GM18868 (cell line): ENCODE results near the gene ZNF423.
"Not testable (repeated sequence)": the region's sequence is repeated elsewhere in the genome, so short reads cannot be mapped to it uniquely, and the experiment has no call there.

Experiments
- ATAC-seq: cut with Tn5 transposase; IDR thresholded peaks from one replicate; pipeline ENCODE4 v1.9.1; 2021; ENCODE audit warnings: mild to moderate bottlenecking, moderate library complexity; ENCODE audit not compliant: unreplicated experiment

Gene ZNF423

DNA sequence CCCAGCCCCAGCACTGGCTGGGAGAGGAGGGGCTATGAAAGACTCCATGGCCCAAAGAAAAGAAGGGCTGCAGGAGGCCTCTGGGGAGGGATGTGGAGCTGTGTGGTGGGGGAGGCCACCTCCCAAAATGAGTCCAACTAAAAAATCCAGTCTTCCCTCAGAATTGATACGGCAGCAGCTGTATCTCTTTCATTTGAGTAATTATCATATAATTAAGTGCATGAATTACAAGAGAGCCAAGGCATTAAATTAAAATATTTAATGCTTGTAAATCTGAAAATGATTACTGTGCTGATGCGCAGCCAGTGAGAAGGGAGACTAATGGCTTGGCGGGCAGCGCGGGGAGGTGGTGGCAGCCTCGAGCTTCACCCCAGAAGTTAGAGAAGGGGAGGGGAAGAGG lies 289.5 kb downstream of the ZNF423 start:
- ATAC-seq, result no peak

DNA sequence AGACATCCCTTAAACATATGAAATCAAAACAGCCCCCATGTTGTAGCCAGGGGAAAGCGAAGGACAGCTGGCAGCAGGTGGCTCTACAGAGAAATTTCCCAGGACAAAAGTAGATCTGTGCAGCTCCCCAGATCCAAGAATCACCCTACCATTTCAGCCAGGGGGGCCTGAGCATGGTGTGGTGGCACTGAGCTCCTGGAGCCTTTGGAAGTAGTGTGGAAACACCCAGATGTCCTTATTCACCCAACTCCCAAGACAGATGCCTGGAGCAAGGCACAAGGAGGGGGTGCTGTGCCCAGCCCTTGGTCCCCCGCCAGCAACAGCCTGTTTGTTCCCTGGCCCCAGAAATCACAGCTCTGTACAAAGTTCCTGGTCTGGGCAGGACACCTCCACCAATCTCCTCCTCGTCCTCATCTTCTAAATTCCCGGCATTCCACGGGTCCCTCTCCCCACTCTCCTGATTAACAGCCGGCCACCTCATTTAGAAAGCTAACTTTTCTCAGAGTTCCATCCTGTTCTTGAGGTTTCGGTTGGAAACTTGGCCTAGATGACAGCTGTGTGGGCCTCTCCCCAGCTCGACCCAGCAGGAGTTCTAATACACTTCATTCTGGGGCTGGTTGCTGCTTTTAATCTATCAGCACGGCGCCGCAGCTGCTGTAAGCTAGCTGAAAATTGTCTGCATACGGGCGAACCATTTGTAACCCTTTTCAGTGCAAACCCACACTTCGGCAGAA lies 291.2 kb downstream of the ZNF423 start:
- ATAC-seq, result no peak

DNA sequence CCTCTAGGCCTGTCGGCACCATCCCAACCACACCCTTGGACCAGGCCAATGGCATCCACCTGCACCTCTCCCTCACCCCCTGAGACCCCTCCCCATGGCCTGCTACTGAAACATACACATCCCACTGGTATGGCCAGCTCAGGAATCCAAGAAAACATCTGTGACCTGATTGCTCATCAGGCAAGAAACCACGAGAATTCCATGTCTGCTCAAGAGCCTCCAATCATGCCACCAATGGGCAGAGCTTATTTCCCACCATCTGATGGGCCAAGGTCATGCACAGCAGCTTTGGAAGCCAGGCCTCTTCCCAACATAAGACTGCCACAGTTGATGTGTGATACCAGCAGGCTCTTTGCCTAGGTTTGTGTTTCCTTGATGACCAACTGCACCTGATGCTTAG lies 292.2 kb downstream of the ZNF423 start:
- ATAC-seq, result no peak

DNA sequence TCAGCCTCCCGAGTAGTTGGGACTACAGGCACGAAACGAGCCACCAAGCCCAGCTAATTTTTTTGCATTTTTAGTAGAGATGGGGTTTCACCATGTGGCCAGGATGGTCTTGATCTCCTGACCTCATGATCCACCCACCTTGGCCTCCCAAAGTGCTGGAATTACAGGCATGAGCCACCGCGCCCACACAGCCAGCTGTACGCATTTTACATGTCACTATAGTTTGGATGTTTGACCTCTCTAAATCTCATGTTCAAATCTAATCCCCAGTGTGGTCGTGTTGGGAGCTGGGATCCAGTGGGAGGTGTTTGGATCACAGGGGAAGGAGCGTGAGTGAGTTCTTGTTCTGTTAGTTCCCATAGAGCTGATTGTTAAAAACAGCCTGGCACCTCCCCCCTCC lies 293.0 kb downstream of the ZNF423 start:
- ATAC-seq, result not testable (repeated sequence)

DNA sequence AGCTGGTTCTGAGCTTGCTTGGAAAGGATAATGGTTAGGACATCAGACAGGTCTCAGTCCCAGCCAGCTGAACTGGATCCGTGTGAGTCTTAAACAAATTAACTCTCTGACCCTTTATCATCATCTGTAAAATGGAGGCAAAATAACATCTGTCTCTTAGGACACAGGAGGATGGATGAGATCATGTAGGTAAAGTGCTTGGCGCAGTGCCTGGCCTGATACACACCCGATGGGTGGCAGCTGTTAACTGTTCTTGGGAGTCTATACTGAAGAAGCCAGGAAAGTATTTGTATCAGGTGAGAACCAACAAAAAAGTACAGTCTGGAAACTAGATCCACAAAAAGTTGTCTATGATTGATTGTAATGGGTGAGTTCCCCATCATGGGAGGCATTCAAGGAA lies 293.7 kb downstream of the ZNF423 start:
- no peak for ATAC-seq

DNA sequence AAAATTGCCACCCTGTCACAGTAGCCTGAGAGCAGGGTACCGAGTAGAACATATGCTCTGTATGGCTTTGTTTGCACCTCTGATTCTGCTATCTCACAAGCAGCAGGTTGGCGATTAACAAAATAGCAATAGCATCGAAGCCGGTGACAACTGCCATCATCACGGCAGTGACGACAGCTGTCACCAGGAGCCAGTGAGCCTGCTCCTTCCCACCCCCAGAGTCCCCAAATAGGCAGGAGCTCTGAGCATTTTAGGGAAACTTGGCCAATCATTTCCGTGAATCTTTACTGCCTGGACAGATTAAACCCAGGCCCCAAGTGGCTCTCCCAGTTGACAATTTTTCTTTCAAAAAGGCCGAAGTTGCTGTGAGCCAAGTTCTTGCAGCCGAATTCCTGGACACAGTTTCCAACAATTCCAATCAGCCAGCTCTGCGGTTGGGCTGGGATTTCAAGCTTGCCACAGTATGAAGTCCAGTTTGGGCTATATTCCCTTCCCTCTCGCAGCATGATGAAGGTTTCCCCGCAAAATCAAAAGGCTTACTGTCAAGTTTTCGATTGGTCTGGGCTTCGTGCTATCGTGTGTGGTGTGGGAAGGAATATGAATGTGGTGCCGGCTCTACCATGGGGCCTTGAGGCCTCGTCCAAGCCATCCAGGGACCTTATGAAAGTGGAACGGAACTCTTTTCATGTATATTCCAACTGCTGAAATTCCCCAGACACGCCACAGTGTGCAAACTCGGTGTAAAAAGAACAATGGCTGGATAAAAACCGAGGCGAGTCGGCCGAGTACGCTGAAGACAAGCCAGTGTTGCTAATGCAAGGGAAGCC lies 295.7 kb downstream of the ZNF423 start:
- no peak for ATAC-seq

DNA sequence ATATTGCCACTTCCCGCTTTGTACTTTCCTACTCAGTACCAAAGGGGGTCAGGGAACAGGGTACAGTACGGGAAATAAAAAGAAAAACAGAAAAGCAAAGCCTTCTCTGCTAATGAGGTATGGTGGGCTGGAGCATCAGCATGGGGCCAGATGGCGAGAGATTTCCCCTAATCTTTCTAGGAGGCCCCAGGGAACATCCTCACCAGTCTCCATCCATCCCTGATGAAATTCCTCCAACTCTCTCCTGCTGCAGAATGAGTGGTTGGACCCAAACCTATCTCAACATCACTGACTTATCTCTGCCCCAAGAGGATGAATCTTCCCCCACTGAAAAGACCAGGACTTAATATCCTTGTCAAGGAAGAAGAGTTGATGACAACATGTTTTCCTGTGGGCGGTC lies 296.7 kb downstream of the ZNF423 start:
- ATAC-seq, result no peak

DNA sequence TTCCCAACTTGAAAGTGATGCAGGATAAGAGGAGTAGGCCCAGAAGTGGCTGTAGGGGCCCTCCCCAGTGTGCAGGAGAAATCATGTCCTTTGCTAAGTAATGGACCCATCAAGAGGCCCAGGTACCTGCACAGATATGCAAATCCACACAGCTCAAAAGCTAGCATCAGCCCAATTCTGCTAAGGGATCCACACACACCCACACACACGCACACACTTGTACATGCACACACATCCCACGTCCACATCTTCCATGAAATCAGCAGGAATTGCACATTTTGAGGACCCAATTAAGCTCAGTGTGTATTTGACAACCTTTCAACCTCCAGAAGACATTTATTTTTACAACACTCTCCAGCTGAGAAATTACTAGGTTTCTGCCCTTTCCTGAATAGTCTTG lies 297.5 kb downstream of the ZNF423 start:
- ATAC-seq, result no peak

DNA sequence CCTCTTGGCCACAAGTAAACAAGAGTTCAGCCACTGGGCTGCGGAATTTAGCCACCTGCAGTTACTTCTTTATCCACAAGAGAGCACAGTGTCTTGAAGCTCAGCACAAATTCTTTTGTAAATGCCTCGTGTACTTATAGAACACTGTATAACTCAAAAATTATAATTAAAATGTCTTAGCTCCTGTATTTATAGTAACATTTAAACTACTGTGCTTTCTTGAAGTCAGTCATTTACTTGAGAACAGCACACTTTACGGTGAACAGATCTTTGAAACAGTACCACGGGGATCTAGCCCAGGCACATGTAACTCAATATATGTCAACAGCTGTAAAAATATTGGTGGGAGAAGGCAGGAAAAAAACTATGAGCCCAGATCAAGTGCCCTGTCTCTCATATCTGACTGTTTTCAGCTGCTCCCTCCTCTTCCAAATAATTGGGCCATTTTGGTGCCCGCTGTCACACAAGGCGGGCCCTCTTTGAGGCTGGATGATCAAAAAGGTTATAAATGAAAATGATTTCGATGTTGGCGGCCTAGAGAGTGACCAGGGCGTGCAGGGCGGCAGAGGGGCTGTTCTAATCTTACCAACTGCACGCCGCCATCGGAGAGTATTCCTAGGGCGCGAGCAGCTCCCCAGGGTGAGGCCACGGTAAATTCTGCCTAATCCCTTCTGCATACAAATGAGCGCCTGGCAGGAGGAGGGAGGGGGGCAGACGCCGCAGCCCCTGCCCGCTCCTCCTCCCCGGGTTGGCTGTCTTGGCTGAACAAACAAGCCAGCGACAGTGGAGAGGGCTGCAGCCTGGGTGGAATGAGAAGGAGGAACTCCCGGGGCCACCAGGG lies 299.1 kb downstream of the ZNF423 start:
- ATAC-seq, result no peak

DNA sequence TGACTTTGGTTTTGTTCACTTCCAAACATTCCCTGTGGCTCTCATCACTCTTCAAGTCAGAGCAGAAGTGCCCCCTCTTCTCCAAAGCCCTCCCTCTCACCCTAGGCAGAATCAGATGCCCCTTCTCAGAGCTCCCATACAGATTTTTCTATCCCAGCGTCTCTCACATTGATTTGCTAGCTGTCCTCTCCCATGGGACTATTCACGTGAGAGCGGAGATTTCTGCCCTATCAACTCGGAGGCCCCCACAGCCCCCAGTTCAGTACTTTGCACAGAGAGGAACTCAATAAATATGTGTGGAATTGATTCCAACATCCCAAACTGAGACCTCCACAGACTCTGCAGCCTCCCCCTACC lies 299.7 kb downstream of the ZNF423 start:
- no peak for ATAC-seq

DNA sequence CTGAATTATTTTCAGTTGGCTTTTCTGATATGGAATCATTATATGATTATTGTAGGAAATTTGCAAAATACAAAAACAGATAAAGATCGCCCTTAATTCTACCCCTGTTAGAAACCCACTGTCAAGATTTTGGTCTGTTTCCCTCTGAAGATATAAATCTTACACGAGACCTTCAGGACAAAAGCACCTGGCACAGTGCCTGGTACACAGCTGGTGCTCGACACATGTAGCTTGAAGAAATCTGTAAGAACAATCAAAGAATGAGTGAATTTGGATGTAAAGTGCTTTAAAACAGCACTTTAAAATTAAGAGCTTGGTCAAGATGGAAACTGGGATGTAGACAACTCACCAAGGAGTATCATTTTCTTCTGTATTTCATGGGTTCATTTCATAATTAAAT lies 301.2 kb downstream of the ZNF423 start:
- no peak for ATAC-seq

DNA sequence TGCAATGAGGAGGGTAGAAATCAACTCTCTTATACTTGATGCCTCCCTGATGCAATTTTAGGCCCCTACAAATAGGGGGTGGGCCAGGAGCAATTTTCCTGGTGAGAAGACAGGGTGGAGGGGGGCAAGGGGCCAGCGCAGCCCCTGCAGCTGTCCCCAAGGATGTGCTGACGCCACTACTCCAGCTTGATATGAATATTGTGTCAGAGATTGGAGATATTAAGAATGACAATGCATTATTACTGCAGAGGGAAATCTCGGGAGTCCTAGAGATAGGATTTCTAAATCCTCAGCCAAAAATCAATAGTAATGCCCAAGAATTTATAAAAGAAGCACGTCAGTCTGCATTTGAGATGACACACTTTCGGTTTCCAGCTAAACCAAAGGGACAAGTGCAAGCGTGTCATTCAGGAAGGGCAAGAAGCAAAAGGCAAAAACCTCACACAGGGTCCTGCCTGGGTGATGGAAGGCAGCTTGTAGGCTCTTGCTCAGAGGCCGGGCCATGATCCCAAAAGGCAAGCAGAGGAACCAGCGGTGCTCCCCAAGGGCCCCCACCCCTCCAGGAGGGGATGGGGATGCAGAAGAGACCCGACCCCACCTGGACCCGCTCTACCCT lies 303.5 kb downstream of the ZNF423 start:
- ATAC-seq, result no peak

DNA sequence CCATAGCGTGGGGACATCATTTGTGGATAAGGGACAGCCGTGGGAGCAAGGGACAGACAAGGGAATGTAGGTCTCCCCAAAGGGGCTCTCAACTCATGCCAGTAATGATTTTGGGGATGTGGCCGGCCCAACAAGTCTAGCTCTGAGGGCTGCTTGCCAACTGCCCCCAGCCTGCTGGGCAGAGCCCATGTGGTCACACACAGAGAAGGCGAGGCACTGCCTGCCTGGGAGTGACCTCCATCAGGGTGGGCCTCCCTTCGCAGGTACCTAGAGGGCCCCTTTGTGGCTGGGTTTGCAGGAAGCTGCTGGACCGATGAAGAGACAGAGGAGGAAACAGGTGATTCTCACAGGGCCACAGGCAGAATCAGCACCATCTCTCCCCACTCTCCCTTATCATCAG lies 305.2 kb downstream of the ZNF423 start:
- no peak for ATAC-seq

DNA sequence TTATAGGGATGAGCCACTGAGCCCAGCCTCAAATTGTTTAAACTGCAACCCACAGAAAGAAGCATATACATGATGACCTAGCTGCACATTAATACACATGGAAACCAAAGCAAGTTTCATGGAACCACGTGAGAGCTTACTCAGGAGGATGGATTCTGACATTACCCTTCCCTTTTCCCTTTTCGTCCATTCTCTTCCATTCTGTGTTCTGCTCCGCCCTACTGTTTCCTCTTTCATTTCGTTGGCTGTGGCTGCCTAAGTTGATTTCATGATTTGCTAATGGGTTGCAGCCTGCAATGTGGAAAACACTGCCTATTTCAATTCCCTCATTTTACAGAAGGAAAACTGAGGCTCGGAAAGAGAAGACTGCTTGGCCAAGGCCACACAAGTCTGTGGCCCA lies 305.8 kb downstream of the ZNF423 start:
- no peak for ATAC-seq

DNA sequence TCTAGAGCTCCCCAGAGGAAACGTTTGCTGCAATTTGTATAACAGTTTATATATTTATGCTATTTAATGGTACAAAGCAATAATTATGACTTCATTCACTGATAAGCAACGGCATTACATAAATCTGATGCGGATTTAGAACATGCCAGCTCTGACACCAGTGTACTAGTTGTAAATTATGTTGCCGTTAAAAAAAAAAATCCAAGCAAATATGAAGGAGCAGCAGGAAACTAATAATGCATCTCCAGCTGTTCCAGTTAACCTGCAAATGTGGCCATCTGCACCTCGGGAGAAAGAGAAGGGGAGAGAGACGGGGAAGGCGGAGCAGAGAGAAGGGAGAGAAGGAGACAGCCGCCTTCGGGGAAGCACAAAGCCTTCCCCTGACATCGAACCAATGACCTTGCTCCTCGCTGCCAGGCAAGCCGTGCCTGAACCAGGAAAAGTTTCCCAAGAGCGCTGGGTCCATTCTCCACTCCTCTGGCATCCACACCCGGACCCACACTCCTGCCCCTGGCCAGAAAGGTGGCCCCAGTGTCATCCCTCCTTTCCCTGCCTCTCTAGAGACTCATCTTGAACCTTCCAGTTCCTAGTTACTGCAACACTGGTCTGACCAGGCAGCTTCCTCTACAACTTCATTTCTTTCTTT lies 307.5 kb downstream of the ZNF423 start:
- ATAC-seq, result no peak

DNA sequence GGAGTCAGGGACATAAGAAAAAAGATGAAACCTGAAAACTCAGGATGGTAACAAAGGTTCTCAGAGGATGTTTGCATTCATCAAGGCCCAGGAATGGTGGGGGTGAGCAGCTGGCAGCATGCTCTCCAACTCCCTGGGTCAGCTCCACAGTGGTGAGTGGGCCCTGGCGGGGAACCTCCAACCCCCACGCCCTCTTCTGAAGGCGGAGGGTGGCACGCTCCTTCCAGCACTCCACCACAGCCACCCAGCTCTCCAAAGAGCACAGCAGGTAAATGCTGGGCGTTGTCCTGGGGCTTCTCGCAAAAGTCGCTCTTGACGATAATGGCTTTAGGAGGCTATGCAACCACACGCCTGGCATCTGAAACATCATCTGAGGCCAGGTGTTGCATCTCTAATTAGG lies 308.5 kb downstream of the ZNF423 start:
- no peak for ATAC-seq

DNA sequence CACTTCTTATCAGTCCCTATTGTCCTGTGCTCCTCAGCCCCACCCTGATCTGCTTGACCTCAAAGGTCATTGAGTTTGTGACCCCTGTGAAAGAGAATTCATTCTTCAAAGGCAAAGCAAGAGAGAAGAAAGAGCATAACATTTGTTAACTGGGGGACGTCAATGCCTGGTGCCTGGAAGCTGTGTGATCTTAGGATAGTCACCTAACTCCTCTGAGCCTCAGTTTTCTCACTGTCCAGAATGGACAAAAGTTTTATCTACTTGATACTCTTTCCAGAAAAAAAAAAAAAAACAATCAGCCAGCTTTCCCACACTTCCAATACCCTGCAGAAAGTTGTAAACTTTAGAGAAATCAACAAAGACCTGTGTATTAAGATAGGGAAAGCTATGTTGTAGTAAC lies 309.2 kb downstream of the ZNF423 start:
- ATAC-seq, result no peak

DNA sequence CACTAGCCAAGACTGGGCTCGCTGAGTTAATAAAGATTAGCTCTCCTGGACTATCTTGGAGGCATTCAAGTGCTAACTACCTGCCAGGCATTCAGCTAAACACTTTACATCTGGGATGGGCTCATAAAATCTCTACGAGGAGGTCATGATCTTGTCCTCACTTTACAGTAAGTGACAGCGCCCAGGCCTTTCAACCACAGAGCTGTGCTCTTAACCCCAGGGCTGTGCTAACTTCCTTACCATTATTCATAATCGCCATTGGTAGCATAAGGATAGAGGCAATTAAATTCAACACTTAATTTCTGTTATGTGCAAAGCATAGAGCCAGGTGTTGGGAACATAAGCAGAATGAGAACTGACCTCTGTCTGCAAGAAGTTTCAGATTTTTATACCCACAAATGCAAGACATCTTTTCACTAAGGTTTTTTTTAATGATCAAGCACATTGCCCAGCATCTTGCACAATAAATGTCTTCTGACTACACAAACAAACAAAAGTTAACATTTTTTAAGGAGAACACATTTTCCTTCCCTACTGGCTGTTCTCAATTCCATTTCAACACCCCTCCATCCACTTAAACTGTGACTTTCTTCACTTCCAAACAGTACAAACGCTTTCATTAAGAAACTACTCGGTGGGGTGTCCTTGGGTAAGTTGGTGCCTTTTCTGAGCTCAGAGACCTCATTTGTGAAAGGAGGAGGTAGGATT lies 310.0 kb downstream of the ZNF423 start:
- ATAC-seq, result no peak

DNA sequence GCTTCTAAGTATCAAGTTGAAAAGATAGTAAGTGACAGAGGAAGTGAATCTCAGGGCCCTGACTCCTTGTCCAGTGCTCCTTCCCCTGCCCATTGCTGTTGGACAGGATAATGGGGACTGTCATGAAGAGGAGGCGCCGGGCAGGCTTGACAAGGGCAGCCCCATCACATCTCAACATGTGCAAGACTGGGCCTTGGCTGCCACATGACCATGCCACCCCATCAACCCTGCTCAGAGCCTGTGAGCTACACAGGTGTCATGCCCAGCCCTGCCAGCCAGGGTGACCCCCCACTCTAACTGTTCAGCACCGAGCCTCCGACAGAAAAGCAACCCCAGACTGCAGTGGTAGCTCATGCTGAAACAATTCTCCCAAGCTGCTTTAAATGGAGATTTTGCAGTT lies 310.7 kb downstream of the ZNF423 start:
- ATAC-seq, result no peak

DNA sequence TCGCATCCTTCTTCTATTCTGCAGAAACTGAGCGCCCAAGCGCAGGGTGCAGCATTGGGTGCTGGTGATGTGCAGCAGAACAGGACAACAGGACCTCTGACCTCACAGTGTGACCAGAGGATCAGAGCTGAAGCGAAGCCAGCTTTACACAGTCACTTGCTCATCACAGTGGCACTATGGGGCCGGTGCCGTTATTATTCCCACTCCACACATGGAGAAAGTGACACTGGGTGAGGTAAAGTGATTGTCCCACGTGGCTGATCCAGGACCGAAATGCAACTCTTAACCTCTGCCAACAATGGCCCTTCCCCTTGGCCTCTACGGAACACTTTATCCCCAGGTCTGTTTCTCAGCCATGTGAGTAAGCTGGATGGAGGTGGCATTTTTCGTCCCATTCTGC lies 311.1 kb downstream of the ZNF423 start:
- ATAC-seq, result no peak
